Smooth muscle cell of the brain vasculature (primary cell): ENCODE measurements around the gene PREB.
A peak's percentile ranks its signal among the peaks of the same experiment; 100 is the strongest.
"Not testable (repeated sequence)": the region's sequence is repeated elsewhere in the genome, so short reads cannot be mapped to it uniquely, and the experiment has no call there.

Experiments used
- DNase-seq: peaks from one replicate; pipeline ENCODE4 v3.0.0-alpha.2; 2012; ENCODE audit warnings: low read depth, low spot score

Gene PREB, protein sequence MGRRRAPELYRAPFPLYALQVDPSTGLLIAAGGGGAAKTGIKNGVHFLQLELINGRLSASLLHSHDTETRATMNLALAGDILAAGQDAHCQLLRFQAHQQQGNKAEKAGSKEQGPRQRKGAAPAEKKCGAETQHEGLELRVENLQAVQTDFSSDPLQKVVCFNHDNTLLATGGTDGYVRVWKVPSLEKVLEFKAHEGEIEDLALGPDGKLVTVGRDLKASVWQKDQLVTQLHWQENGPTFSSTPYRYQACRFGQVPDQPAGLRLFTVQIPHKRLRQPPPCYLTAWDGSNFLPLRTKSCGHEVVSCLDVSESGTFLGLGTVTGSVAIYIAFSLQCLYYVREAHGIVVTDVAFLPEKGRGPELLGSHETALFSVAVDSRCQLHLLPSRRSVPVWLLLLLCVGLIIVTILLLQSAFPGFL

DNA sequence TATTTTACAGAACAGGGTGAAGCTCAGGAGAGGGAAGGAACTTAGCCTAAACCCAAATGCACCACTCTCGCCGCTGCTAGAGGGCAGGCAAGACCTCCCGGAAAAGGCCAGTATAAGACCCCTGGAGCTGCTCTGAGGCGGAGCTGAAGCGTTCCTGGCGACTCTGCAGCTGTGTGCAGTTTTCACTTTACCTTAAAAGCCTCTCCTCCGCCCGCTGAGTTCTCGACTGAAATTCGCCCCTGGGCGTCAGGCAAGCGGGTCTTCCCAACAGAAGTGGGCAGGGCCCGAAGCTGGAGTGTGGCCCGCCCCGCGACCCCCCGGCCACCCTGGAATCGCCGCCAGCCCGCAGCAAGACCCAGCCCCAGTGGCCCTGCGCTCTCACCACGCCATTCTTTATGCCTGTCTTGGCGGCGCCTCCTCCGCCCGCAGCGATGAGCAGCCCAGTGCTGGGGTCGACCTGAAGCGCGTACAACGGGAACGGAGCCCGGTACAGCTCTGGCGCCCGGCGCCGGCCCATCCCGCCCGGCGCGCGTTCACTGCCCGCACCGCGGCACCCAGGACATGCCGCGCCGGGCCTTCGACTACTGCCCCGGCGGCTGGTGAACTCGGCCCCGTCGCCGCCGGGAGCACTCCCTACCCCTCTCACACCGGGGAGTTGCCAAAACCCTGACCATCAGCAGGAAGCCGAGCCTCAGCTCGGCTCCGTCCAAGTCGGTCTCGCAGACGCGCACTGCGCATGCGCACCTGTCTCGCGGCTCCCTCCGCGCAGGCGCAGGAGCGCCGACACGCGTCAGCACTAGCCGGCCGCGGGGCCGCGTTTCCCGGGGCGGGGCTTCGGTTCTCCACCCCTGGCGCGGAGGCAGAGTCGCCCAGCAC, at the start of gene PREB:
Gene PREB (minus strand): TSS at position 732 of the 876 bp plus-strand sequence. CDS start 215 bp downstream, at position 517.
- peak; percentile 90 for DNase-seq

DNA sequence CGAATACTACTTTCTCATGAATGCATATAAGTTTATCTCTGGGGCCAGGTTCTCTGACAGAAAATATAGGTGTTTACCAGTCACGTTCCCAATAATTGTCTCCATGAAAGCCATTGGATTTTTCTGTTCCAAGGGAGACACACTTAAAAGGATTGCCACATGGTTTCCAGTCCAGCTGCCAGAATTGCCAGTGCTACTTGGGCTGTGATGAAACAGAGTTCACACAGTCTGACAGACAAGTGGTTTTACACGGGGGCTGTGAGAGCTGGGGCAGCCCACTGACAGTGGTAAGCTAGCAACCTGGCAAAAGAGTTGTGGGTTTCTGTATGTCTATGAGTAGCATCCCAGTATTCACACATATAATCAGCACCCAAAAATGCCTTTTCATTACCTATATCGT, 49.7 kb upstream of the PREB start:
- no peak for DNase-seq

DNA sequence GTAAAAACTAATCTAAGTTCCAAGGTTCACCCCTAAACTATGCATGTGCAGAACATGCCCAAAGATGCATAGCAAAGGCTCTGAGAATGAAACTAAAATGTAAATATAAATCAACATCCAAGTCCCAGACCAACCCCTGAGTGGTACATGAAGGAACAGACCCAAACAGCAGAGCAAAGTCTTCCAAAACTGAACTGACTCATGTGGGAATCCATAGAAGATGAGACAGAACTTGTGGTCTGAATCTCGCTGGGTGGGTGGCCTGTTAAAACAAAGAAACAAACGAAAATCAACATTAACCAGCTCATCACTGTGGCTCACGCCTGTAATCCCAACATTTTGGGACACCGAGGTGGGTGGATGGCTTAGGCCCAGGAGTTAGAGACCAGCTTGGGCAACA, 47.9 kb upstream of the PREB start:
- DNase-seq = peak; percentile 37

DNA sequence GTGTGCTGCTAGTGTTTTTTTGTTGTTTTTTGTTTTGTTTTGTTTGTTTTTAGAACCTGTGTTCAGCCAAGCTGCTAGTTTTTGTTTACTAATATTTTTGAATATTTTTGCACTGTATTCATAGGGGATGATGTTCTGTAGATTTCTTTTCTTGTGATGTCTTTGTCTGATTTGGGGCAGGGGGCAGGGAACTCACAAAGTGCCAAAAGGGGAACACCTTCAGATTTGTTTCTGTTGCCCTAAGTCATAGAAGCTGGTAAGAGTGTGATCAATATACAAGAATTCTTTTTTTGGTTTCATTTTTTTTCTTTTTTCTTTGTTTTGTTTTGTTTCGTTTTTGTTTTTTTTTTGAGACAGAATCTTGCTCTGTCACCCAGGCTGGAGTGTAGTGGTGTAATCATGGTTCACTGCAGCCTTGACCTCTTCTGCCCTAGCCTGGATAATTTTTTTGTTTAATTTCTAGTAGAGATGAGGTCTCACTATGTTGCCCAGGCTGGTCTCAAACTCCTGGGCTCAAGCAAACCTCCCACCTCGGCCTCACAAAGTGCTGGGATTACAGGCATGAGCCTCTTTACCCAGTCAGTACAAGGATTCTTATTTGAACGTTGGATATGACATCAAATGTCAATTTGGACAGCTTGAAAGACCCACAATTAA, 45.0 kb upstream of the PREB start:
- no peak for DNase-seq

DNA sequence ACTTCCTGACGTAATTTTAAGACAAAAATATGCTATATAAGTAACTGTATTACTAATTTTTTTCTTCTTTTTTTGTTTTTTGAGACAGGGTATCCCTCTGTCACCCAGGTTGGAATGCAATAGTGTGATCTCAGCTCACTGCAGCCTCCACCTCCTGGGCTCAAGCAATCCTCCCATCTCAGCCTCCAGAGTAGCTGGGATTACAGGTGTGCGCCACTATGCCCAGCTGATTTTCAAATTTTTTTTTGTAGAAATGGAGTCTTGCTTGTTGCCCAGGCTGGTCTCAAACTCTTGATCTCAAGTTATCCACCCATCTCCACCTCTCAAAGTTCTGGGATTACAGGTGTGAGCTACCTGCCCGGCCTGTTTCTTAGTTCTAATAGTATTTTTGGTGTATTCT, 44.0 kb upstream of the PREB start:
- no peak for DNase-seq

DNA sequence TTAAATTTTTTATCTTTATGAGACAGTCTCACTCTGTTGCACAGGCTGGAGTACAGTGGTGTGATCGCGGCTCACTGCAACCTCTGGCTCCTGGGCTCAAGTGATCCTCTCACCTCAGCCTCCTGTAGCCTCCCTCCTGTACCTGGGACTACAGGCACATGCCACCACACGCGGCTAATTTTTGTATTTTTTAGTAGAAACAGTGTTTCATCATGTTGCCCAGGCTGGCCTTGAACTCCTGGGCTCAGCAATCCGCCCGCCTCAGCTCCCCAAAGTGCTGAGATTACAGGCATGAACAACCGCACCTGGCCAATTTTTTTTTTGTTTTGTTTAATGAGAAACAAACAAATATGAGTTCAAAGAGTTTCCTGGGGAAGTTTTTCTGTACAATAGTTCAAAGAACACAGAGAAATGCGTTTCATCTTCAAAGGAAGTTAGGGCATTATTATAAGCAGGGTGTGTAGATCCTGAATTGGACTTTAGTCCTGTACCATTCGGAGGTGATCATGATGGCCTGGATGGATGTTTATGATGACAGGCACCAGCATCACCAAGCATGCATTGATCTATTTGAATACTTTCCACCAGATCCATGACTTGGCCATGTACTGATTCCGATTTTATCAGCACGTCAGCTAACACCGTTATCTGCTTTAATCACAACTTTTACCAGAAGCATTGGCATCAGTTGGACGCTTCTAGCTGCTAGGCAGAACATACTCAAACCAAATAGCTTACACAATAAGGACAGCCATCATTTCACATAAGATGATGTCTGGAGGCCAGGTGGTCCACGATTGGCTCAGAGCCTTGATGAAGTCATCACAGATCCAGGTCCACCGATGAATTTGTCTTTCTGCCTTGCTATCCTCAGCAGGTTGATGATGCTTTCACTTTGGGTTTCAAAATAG, 43.3 kb upstream of the PREB start:
- no peak for DNase-seq

DNA sequence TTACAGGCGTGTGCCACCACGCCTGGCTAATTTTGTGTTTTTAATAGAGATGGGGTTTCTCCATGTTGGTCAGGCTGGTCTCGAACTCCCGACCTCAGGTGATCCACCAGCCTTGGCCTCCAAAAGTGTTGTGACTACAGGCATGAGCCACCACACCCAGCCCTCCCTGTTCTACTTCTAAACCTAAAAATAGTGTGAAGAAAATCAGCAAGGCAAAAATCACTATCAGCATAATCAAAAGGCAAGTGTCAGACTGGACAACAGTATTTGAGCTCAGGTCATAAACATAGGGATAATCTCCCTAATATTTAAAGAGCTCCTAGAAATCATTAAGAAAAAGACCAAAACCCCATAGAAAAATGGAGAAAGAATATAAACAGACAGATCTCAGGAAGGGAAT, 41.3 kb upstream of the PREB start:
- not testable (repeated sequence) for DNase-seq

DNA sequence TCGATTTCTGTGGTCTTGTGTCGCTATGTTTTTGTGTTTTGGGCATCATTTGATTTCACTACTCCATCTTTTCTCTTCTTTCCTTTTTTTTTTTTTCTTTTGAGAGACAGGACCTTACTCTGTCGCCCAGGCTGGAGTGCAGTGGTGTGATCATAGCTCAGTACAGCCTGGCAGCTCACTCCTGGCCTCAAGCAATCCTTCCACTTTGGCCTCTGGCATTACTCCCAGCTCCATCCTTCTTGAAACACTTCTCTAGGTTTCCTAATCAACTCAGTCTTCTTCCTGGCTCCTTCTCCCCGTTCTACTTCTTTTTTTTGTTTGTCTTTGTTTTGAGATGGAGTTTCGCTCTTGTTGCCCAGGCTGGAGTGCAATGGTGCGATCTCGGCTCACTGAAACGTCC, 40.9 kb upstream of the PREB start:
- DNase-seq = no peak

DNA sequence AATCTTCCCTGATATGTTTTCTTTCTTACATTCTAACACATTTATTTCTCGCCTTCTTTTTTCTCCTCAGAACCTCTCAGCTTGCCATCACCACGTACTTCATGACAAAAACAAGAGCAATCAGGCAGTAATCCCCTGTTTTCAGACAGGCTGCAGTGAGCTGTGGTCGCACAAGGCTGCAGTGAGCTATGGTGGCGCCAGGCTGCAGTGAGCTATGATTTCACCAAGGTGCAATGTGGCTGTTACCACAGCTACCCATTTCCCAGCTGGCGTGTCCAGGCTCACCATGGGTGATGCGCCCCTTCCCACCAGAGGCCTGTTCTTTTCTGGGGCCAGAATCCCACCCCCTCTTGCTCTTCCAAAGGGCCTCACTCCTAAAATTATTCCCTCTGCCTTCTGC, 40.2 kb upstream of the PREB start:
- DNase-seq = no peak

DNA sequence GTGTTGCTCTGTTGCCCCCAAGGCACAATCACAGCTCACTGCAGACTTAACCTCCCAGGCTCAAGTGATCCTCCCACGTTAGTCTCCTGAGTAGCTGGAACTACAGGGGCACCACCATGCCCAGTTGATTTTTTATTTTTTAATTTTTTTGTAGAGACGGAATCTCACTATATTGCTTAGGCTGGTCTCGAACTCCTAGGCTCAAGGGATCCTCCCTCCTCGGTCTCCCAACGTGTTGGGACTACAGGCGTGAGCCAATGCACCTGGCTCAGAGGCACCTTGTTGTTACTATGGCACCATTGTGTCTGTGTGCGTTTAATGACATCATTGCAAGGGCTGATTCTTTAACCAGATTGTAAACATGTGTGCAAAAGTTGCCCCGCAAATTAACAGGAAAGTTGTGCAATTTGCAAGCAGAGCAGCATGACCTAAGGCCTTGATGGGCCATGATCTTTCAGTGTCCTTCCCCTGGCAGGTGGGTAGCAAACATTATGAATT, 37.0 kb upstream of the PREB start:
- DNase-seq = no peak

DNA sequence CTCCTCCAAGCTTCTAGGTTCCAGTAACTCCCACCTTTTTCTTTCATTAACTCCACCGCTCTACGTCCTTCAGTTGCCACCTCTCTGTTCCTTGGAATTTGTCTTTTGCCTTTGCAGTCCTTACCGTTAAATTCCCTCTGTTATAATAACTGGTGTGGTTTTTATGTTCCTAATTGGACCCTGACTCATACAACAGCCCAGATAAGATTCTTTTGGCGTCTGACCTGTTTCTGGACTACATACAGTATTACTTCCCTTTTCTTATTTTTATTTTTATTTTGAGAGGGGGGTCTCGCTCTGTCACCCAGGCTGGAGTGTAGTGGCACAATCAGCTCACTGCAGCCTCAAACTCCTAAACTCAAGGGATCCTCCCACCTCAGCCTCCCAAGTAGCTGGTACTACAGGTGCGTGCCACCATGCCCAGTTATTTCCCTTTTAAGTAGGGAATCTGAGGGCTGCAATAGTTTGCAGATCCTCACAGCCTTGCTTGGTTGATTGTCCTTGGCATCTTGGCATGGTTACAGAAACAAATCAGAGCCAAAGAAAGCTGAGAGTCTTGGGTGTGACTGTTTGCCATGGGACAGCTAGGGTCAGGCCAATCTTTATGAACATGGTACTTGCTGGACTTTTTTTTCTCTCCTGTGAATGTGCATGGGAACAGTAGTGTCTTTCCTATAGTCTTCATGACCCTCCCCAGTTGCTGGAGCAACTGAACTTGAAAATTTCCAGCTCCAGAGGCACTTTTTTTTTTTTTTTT, 36.3 kb upstream of the PREB start:
- no peak for DNase-seq

DNA sequence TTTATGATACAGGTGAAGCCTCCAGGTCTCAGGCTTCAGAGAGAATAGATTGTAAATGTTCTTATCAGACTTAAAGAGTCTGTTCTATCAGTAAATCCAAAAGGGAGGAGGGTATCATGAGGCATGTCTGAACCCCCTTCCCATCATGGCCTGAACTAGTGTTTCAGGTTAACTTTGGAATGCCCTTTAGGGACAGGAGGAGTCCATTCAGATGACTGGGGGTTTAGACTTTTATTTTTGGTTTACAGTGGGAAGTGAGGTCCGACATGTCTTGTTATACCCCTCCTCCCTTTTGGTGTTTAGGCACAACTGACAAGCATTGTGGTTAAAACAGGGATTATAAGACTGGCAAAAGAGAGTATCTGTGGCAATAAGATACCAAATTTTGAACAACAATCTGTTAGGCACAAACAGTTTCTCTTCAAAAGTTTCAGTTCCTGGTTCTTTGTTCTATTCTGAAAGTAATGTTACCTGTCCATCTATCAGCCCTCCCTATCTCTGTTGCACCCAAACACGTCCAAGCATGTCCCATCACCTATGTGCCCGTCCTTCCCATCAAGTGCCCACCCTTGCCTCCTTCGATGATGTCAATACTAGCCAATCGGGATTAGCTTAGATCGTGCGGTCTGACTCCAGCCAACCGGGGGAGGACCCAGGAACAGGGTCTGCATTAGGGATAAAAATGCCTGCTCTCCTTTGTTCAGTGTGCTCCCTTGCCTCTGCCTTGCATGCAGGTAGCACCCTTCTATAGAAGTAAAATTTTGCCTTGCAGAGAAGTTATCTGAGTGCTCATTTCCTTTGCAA, 30.7 kb upstream of the PREB start:
- no peak for DNase-seq

DNA sequence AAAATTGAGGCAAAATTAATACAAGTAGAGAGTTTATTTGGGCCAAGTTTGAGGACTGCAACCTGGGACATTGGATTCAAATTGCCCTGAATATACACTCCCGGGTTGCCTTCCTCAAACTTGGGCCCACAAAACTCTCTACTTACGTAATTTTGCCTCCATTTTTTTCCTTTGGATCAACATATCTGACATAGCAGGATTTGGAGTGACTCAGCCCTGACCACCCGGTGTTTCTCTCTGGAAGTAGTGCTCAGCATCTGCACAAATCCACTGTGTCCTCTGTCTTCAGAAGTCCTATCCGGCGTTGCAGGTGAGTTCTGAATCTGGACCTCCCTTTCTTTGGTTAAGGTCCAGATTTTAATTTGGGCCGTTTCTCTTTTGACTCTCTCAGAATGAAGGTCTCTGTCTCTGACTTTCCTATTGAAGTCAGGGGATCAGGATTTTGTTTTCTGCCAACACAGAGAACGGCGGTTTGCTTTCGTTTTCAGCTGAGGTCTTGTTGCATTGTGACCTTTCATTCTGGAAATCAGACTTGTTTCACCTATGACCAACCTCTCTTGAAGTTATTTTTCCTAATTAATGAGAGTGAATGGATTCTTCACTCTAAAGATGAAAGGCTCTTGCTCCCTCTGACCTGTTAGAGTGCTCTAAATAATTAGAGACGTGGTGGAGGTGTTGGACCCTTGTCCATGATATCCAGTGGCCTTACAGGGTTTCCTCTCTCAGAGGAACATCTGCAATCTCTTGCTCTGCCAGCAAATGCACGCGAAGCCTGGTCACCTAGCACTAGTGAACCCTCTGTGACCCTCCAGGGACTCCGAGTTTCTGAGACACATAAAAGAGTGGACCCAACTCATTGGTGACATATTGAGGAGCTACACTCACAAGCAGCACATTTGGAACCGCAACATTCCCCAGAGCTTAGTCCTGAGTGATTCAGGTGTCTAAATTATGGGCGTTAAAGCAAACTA, 28.0 kb upstream of the PREB start:
- DNase-seq = no peak

DNA sequence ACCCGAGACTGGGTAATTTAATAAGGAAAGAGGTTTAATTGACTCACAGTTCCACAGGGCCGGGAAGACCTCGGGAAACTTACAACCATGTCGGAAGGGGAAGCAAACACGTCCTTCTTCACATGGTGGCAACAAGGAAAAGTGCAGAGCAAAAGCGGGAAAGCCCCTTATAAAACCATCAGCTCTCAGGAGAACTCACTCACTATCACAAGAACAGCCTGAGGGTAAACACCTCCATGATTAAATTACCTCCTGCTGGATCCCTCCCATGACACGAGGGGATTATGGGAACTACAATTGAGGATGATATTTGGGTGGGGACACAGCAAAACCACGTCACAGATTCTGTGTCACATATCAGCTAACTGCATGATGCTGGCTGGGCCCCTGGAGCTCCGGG, 25.8 kb upstream of the PREB start:
- DNase-seq = no peak

DNA sequence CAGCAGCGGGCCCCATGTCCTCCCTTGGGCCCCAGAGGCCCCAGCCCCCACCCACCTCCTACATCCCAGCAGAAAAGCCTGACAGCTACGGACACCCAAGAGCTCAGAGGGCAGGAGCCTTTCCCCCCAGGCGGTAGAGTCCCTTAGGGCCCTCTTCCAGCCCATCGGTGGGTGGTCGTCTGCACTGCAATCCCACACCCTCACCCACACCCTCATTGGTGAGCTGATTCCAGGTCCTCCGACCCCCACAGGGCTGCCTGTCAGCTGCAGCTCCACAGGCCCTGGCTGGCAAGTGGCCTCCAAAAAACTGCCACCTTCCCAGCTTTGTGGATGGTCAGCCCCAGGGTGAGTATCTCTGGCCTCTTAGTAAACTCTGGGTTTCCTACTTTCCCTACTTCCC, 24.8 kb upstream of the PREB start:
- DNase-seq = no peak

DNA sequence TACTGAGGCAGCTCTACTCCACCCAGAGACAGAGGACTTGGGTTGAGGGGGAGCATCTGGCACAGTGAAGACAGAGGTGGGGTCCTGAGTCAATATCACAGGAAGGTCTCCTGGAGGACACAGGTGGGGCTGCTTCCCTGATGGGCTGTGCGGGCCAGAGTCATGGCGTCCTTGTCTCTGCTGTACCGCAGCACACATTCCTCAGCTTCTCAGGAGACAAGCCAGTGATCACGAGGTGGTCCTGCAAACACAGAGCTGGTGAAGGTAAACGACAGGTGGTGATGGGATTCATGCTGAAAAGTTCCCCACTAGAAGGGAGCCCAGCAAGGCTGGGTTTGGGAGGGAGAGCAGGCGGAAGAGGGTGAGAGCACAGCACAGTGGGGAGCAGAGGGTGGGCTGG, 24.0 kb upstream of the PREB start:
- DNase-seq = no peak

DNA sequence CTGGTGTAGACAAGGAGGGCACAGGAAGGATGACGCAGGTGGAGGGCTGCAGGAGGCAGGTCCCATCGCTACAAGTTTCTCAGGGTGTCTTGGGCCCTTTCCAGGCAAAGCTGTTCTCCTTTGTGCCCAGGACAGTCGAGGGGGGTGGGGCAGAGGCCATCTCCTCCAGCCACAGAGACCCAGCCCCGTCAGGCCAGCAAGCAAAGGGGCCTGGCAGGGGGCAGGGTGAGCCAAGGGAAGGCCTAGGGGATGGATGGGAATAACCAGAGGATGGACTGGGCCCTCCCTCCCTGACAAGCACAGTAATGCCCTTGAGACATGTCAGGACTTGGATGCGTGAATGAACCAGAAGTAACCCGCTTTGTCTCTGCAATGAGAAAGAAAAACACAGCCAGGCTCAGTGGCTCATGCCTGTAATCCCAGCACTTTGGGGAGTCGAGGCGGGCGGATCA, 20.7 kb upstream of the PREB start:
- no peak for DNase-seq

DNA sequence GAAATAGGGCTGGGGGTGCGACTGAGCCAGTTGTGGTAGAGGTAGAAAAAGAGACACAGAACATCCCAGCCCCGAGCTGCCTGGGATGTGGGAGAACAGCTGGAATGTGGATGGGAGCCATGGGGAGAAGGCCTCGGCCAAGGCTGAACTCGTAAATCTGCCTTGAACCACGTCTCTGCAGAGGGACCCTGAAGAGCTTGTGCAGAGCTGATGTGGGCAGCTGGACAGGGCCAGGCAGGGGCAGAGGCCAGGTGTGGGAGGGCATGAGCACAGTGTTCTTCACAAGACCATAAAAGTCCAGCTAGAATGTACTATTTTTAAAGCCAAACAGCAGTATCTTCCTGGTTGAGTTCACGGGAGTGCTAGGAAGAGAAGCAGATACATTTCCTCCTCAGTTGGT, 20.1 kb upstream of the PREB start:
- DNase-seq = no peak
